H1 (cell line): ENCODE data around the gene SLC4A11. TPM values are rescaled to one million over a fixed set of nuclear protein-coding genes. Genes with fewer than 3 reads are reported as not detected.

Experiments used
- JUN ChIP-seq: IDR thresholded peaks from 2 replicates; pipeline ENCODE4 v1.6.1; 2011; ENCODE audit warnings: low read depth, mild to moderate bottlenecking, improper control_type of control experiment, low read length
- KDM1A ChIP-seq: fragments of 200-600, 300-600 bp; sonication (generic); IDR thresholded peaks from 2 replicates; pipeline ENCODE4 v1.7.1; 2016; ENCODE audit warnings: mild to moderate bottlenecking, low read length, borderline replicate concordance
- YY1 ChIP-seq: IDR thresholded peaks from 2 replicates; pipeline ENCODE4 v1.6.1; 2011; ENCODE audit warnings: low read depth, mild to moderate bottlenecking, low read length
- polyA plus RNA-seq, 7 experiments: library from polyadenylated mRNA; depleted of rRNA in 3 of 7; stranded (reverse) in 5 of 7; unstranded in 2 of 7; fragments of >200 nt in 5 of 7; fragments of 200-250 nt in 2 of 7; gene quantifications; 1 replicate in 5 of 7; 2 replicates in 1 of 7; 4 replicates in 1 of 7; pipeline versions ENCODE4 v1.2.1 to v1.2.3, GENCODE V29; 2011 to 2013; ENCODE audit warnings: missing spikeins in 2 of 7, mixed read lengths in 2 of 7
- total RNA-seq: library from RNA; stranded (reverse); fragmentation: NEBNext Ultra II Directional; extraction: Animal tissue kit (Norgen Biotek cat#: 25700); gene quantifications from 2 replicates; pipeline ENCODE4 v1.2.1, GENCODE V29; 2021
- TF ChIP-seq, protein P1 (sequence below): fragments of 300-600 bp; sonication (generic); IDR thresholded peaks from 2 replicates; pipeline ENCODE4 v1.7.1; 2012; ENCODE audit warnings: low read length, moderate library complexity, mild to moderate bottlenecking, inconsistent platforms; ENCODE audit not compliant: insufficient replicate concordance

SLC4A11 gene
- total and polyA plus RNA-seq, 2 of the 8 experiments (the other 6 are each of a cell fraction or from before 2014, with no cell fraction given) = 11.9 to 32.3 TPM

GRCh38 chr20:3192226-3193015 lies 46.6 kb downstream of the SLC4A11 start (continued):
- TF ChIP-seq, protein P1, sequence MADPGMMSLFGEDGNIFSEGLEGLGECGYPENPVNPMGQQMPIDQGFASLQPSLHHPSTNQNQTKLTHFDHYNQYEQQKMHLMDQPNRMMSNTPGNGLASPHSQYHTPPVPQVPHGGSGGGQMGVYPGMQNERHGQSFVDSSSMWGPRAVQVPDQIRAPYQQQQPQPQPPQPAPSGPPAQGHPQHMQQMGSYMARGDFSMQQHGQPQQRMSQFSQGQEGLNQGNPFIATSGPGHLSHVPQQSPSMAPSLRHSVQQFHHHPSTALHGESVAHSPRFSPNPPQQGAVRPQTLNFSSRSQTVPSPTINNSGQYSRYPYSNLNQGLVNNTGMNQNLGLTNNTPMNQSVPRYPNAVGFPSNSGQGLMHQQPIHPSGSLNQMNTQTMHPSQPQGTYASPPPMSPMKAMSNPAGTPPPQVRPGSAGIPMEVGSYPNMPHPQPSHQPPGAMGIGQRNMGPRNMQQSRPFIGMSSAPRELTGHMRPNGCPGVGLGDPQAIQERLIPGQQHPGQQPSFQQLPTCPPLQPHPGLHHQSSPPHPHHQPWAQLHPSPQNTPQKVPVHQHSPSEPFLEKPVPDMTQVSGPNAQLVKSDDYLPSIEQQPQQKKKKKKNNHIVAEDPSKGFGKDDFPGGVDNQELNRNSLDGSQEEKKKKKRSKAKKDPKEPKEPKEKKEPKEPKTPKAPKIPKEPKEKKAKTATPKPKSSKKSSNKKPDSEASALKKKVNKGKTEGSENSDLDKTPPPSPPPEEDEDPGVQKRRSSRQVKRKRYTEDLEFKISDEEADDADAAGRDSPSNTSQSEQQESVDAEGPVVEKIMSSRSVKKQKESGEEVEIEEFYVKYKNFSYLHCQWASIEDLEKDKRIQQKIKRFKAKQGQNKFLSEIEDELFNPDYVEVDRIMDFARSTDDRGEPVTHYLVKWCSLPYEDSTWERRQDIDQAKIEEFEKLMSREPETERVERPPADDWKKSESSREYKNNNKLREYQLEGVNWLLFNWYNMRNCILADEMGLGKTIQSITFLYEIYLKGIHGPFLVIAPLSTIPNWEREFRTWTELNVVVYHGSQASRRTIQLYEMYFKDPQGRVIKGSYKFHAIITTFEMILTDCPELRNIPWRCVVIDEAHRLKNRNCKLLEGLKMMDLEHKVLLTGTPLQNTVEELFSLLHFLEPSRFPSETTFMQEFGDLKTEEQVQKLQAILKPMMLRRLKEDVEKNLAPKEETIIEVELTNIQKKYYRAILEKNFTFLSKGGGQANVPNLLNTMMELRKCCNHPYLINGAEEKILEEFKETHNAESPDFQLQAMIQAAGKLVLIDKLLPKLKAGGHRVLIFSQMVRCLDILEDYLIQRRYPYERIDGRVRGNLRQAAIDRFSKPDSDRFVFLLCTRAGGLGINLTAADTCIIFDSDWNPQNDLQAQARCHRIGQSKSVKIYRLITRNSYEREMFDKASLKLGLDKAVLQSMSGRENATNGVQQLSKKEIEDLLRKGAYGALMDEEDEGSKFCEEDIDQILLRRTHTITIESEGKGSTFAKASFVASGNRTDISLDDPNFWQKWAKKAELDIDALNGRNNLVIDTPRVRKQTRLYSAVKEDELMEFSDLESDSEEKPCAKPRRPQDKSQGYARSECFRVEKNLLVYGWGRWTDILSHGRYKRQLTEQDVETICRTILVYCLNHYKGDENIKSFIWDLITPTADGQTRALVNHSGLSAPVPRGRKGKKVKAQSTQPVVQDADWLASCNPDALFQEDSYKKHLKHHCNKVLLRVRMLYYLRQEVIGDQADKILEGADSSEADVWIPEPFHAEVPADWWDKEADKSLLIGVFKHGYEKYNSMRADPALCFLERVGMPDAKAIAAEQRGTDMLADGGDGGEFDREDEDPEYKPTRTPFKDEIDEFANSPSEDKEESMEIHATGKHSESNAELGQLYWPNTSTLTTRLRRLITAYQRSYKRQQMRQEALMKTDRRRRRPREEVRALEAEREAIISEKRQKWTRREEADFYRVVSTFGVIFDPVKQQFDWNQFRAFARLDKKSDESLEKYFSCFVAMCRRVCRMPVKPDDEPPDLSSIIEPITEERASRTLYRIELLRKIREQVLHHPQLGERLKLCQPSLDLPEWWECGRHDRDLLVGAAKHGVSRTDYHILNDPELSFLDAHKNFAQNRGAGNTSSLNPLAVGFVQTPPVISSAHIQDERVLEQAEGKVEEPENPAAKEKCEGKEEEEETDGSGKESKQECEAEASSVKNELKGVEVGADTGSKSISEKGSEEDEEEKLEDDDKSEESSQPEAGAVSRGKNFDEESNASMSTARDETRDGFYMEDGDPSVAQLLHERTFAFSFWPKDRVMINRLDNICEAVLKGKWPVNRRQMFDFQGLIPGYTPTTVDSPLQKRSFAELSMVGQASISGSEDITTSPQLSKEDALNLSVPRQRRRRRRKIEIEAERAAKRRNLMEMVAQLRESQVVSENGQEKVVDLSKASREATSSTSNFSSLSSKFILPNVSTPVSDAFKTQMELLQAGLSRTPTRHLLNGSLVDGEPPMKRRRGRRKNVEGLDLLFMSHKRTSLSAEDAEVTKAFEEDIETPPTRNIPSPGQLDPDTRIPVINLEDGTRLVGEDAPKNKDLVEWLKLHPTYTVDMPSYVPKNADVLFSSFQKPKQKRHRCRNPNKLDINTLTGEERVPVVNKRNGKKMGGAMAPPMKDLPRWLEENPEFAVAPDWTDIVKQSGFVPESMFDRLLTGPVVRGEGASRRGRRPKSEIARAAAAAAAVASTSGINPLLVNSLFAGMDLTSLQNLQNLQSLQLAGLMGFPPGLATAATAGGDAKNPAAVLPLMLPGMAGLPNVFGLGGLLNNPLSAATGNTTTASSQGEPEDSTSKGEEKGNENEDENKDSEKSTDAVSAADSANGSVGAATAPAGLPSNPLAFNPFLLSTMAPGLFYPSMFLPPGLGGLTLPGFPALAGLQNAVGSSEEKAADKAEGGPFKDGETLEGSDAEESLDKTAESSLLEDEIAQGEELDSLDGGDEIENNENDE = no peak
- TF ChIP-seq YY1 = no peak
- TF ChIP-seq JUN = no peak
- no peak for TF ChIP-seq KDM1A
